GM18858 (cell line): Measurements from ENCODE around the gene NAT9.

Source experiments
- ATAC-seq: cut with Tn5 transposase; IDR thresholded peaks from one replicate; pipeline ENCODE4 v1.9.1; 2021; ENCODE audit not compliant: unreplicated experiment

Gene NAT9

GRCh38 chr17:74806334-74806733 is 30.2 kb upstream of the NAT9 start:
- ATAC-seq: no peak

GRCh38 chr17:74805591-74805991 is 29.4 kb upstream of the NAT9 start:
- no peak for ATAC-seq

- no peak for ATAC-seq
Observed at GRCh38 chr17:74804683-74805082, 28.5 kb upstream of the NAT9 start.

- ATAC-seq: no peak
Observed at GRCh38 chr17:74803971-74804370, 27.8 kb upstream of the NAT9 start.

- ATAC-seq: no peak
Observed at GRCh38 chr17:74803388-74803930, 27.3 kb upstream of the NAT9 start.

GRCh38 chr17:74801896-74802295 is 25.8 kb upstream of the NAT9 start:
- ATAC-seq: no peak

- ATAC-seq: no peak
Observed at GRCh38 chr17:74800531-74800930, 24.4 kb upstream of the NAT9 start.

GRCh38 chr17:74799097-74799496 is 23.0 kb upstream of the NAT9 start:
- ATAC-seq: no peak

- ATAC-seq: no peak
Observed at GRCh38 chr17:74798239-74798707, 22.1 kb upstream of the NAT9 start.

- no peak for ATAC-seq
Observed at GRCh38 chr17:74797824-74798223, 21.7 kb upstream of the NAT9 start.

GRCh38 chr17:74796866-74797265 is 20.7 kb upstream of the NAT9 start:
- no peak for ATAC-seq

- no peak for ATAC-seq
Observed at GRCh38 chr17:74796211-74796610, 20.1 kb upstream of the NAT9 start.

GRCh38 chr17:74795327-74796020 is 19.3 kb upstream of the NAT9 start:
- ATAC-seq: no peak

- no peak for ATAC-seq
Observed at GRCh38 chr17:74792586-74793105, 16.5 kb upstream of the NAT9 start.

GRCh38 chr17:74790161-74791058 is 14.3 kb upstream of the NAT9 start:
- no peak for ATAC-seq

GRCh38 chr17:74786431-74787055 is 10.4 kb upstream of the NAT9 start:
- no peak for ATAC-seq

GRCh38 chr17:74785981-74786360 is 9.8 kb upstream of the NAT9 start:
- no peak for ATAC-seq

- ATAC-seq: no peak
Observed at GRCh38 chr17:74785096-74785980, 9.2 kb upstream of the NAT9 start.

- no peak for ATAC-seq
Observed at GRCh38 chr17:74784125-74784810, 8.1 kb upstream of the NAT9 start.

GRCh38 chr17:74782571-74782970 is 6.4 kb upstream of the NAT9 start:
- no peak for ATAC-seq
